Mammary epithelial cell (primary cell): ENCODE data around the gene GSKIP.

Source experiments
- CTCF ChIP-seq, 2 donors: IDR thresholded peaks in 1 of 2; conservative IDR thresholded peaks in 1 of 2; 2 replicates each; pipeline ENCODE4 v1.5.1; 2011 to 2012; ENCODE audit warnings: inconsistent platforms in 2 of 2, low read length in 2 of 2, mild to moderate bottlenecking in 2 of 2, control low read depth in 1 of 2, low read depth in 1 of 2; ENCODE audit not compliant: insufficient read depth in 1 of 2; ENCODE audit errors: extremely low read depth in 1 of 2
- EZH2 ChIP-seq: IDR thresholded peaks from 2 replicates; pipeline ENCODE4 v1.6.1; 2012; ENCODE audit warnings: low read length, inconsistent platforms, borderline replicate concordance

- TF ChIP-seq CTCF (conservative IDR thresholded peaks at IDR 0.05 in 1 of 2, IDR thresholded peaks at IDR 0.05 in 1 of 2; ENCODE audit: extremely low read depth in 1 of 2, insufficient read depth in 1 of 2, low read depth in 1 of 2, low read length in 2 of 2): no peak
- TF ChIP-seq EZH2: no peak
These were observed 46.4 kb downstream of the GSKIP start for GRCh38 chr14:96409701-96410100.
